DMS 273 treated with DMSO at 0.1 percent for 48 hours (cell line): ENCODE data around the gene SUGCT.
"Not testable (repeated sequence)": the region's sequence is repeated elsewhere in the genome, so short reads cannot be mapped to it uniquely, and the experiment has no call there.

Source experiments
- DNase-seq: peaks from one replicate; lab custom pipeline; 2025; lab: John Stamatoyannopoulos, UW

Gene SUGCT

GRCh38 chr7:40622941-40623501 is 488.2 kb downstream of the SUGCT start:
- DNase-seq = no peak

- DNase-seq = no peak
Measured at GRCh38 chr7:40623863-40624262, 489.1 kb downstream of the SUGCT start.

GRCh38 chr7:40627361-40627760 is 492.6 kb downstream of the SUGCT start:
- DNase-seq = not testable (repeated sequence)

- no peak for DNase-seq
Measured at GRCh38 chr7:40629891-40630290, 495.1 kb downstream of the SUGCT start.

- DNase-seq = no peak
Measured at GRCh38 chr7:40634118-40634517, 499.3 kb downstream of the SUGCT start.

- no peak for DNase-seq
Measured at GRCh38 chr7:40638545-40639320, 503.9 kb downstream of the SUGCT start.

GRCh38 chr7:40640566-40640965 is 505.8 kb downstream of the SUGCT start:
- DNase-seq = no peak

- DNase-seq = no peak
Measured at GRCh38 chr7:40641701-40642100, 506.9 kb downstream of the SUGCT start.

GRCh38 chr7:40643664-40644063 is 508.9 kb downstream of the SUGCT start:
- DNase-seq = no peak

- no peak for DNase-seq
Measured at GRCh38 chr7:40644454-40645188, 509.8 kb downstream of the SUGCT start.

GRCh38 chr7:40645197-40645596 is 510.4 kb downstream of the SUGCT start:
- no peak for DNase-seq

- no peak for DNase-seq
Measured at GRCh38 chr7:40646717-40647116, 511.9 kb downstream of the SUGCT start.

GRCh38 chr7:40647719-40648118 is 512.9 kb downstream of the SUGCT start:
- no peak for DNase-seq

GRCh38 chr7:40649247-40649646 is 514.4 kb downstream of the SUGCT start:
- DNase-seq = no peak

GRCh38 chr7:40650903-40651302 is 516.1 kb downstream of the SUGCT start:
- not testable (repeated sequence) for DNase-seq

- DNase-seq = no peak
Measured at GRCh38 chr7:40654171-40654570, 519.4 kb downstream of the SUGCT start.

GRCh38 chr7:40655426-40655825 is 520.6 kb downstream of the SUGCT start:
- no peak for DNase-seq

- no peak for DNase-seq
Measured at GRCh38 chr7:40656349-40656748, 521.5 kb downstream of the SUGCT start.

GRCh38 chr7:40658729-40659128 is 523.9 kb downstream of the SUGCT start:
- no peak for DNase-seq

- DNase-seq = no peak
Measured at GRCh38 chr7:40659231-40659630, 524.4 kb downstream of the SUGCT start.

- DNase-seq = no peak
Measured at GRCh38 chr7:40673285-40673684, 538.5 kb downstream of the SUGCT start.

GRCh38 chr7:40674316-40674715 is 539.5 kb downstream of the SUGCT start:
- no peak for DNase-seq

- DNase-seq = no peak
Measured at GRCh38 chr7:40675741-40676140, 540.9 kb downstream of the SUGCT start.
